ENCODE results near the gene MAGED1. TPM values are rescaled to one million over a fixed set of nuclear protein-coding genes. Genes with fewer than 3 reads are reported as not detected.
"Not testable (repeated sequence)": the region's sequence is repeated elsewhere in the genome, so short reads cannot be mapped to it uniquely, and the experiment has no call there.

Gene MAGED1
- total RNA-seq, 4 donors from 2014 or later, result 18.5 to 48.7 (median 29.3) TPM

DNA sequence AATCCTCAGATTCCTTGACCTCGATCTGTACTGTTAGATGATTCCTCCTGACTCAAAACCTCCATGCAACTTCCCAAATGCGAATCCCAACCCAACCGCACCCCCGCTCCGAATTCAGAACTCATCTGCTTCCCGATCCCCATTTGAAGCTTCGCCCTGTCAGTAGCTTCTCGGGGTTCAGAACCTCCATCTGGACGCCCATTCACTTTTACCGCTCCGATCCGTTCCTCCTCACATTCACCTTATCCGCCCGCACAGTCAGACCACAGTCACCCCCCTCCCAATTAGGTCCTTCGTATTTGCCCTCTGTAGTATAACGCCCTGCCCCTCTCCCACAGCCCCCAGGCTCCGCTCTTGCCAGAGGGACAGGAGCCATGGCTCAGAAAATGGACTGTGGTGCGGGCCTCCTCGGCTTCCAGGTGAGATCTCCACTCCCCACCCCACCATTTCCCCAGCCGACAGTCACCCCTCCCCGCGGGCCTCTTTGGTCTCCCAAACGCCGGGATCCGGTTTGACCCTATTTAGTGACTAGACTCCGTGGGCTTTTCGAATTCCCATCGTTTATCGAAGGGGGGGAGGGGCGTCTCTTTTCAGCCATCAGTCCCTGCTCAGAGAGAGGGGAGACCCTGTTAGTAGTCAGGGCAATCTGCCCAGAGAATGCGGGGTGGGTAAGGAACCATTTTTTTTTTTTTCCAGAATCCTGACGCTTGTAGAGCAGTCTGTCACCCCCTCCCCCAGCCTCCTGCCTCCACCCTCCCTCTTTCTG lies 691 bp downstream of the MAGED1 start:
- Histone ChIP-seq H3K27me3 (no peaks in the 10 kb centered on the region), H3K9me3 (no peaks in the 10 kb centered on the region), H3K27ac (peak overlapping the region; percentile 56 to 83 (median 80)), H3K36me3 (peaks cover 0 to 29% (median 0%) of the 10 kb centered on the region in 3 donors), H3K4me1 (peaks cover 0 to 26% (median 3%) of the 10 kb centered on the region in 3 donors), H3K4me3 (peak overlapping the region; percentile 40 to 65 (median 61))
- TF ChIP-seq, protein P1, sequence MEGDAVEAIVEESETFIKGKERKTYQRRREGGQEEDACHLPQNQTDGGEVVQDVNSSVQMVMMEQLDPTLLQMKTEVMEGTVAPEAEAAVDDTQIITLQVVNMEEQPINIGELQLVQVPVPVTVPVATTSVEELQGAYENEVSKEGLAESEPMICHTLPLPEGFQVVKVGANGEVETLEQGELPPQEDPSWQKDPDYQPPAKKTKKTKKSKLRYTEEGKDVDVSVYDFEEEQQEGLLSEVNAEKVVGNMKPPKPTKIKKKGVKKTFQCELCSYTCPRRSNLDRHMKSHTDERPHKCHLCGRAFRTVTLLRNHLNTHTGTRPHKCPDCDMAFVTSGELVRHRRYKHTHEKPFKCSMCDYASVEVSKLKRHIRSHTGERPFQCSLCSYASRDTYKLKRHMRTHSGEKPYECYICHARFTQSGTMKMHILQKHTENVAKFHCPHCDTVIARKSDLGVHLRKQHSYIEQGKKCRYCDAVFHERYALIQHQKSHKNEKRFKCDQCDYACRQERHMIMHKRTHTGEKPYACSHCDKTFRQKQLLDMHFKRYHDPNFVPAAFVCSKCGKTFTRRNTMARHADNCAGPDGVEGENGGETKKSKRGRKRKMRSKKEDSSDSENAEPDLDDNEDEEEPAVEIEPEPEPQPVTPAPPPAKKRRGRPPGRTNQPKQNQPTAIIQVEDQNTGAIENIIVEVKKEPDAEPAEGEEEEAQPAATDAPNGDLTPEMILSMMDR (IDR thresholded peaks at IDR 0.05), result no peak
- no peak for TF ChIP-seq POLR2A (IDR thresholded peaks at IDR 0.05)
- intact Hi-C loops (cut with DNase I), result no loop called here
- DNase-seq, result no peak
- WGBS, 2 donors, result 2 to 28% methylated on average over 19 to 20 of the region's 32 CpGs

GRCh38 chrX:51894697-51895336 lies 1.4 kb downstream of the MAGED1 start:
- Histone ChIP-seq H3K27me3 (no peaks in the 10 kb centered on the region), H3K27ac (peak overlapping the region in 3 of 4 donors; percentile 52 to 83 (median 82)), H3K4me3 (peak overlapping the region; percentile 40 to 65 (median 61)), H3K36me3 (peaks cover 0 to 36% (median 5%) of the 10 kb centered on the region in 3 donors), H3K9me3 (no peaks in the 10 kb centered on the region), H3K4me1 (peaks cover 0 to 26% (median 3%) of the 10 kb centered on the region in 3 donors)
- intact Hi-C loops (cut with DNase I), result no loop called here
- TF ChIP-seq, protein P1 (IDR thresholded peaks at IDR 0.05), result no peak
- no peak for TF ChIP-seq POLR2A (IDR thresholded peaks at IDR 0.05)
- no peak for DNase-seq
- 14 to 46% methylated on average over 10 to 18 of the region's 25 CpGs for WGBS, 2 donors

DNA sequence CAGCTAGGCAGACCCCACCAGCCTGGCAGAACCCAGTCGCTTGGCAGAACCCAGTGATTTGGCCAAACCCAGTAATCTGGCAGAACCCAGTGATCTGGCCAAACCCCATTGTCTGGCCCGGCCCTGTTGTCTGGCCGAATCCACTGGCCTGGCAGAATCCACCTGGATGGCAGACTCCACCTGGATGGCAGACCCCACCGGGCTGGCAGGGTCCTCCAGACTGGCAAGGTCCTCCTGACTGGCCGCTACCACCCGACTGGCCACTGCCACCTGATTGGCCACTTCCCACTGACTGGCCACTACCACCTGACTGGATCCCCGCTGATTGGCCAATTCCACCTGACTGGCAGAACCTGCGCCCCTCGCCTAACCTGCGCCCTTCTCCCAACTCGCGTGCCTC lies 3.2 kb downstream of the MAGED1 start:
- no peaks in the 10 kb centered on the region for H3K27me3 ChIP-seq
- H3K27ac ChIP-seq, result no peak overlapping the region
- intact Hi-C loops (cut with DNase I), result no loop called here
- no peak for DNase-seq
- peaks cover 0 to 53% (median 5%) of the 10 kb centered on the region in 3 donors for H3K36me3 ChIP-seq
- H3K4me1 ChIP-seq, result peaks cover 0 to 26% (median 3%) of the 10 kb centered on the region in 3 donors
- no peak for TF ChIP-seq POLR2A (IDR thresholded peaks at IDR 0.05)
- TF ChIP-seq, protein P1 (IDR thresholded peaks at IDR 0.05), result no peak
- H3K9me3 ChIP-seq, result no peaks in the 10 kb centered on the region
- no peak overlapping the region for H3K4me3 ChIP-seq
- WGBS, 2 donors, result 94% methylated on average over 9 of the region's 12 CpGs; no CpG with 5 or more reads in 1 of the 2 donors

GRCh38 chrX:51899741-51900140 lies 6.3 kb downstream of the MAGED1 start:
- no peaks in the 10 kb centered on the region for H3K27me3 ChIP-seq
- 69 to 94% methylated on average over 2 of the region's 2 CpGs for WGBS, 2 donors
- H3K27ac ChIP-seq, result no peak overlapping the region
- H3K36me3 ChIP-seq, result peaks cover 0 to 70% (median 5%) of the 10 kb centered on the region in 3 donors
- H3K4me1 ChIP-seq, result peaks cover 0 to 7% (median 0%) of the 10 kb centered on the region in 3 donors
- intact Hi-C loops (cut with DNase I), result no loop called here
- H3K9me3 ChIP-seq, result no peaks in the 10 kb centered on the region
- TF ChIP-seq POLR2A (IDR thresholded peaks at IDR 0.05), result no peak
- TF ChIP-seq, protein P1 (IDR thresholded peaks at IDR 0.05), result no peak
- H3K4me3 ChIP-seq, result no peak overlapping the region
- no peak for DNase-seq

DNA sequence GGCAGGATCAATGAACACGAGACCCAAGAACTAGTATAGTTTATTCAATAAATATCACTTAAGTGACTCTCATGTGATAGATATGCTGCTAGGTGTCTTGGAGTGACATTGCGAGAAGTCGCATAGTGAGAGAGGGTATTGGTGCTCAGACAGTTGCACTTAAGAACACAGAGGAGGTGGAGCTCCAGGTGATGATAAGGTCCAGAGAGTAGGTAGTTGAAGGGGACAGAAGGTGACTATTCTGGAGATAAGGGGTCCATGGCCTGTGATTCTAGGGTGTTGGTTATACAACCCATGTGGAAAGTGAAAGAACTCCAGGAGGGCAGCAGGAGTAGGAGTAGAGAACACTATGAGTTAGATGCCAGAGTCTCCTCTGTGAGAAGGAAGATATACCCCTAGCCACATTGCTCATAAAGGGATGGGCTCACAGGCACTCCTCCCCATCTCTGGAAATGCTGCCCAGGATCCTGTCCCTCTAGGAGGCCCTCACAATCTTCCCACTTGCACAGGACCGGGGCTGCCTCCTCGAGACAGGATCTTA lies 9.2 kb downstream of the MAGED1 start:
- 89 to 96% methylated on average over 3 of the region's 5 CpGs for WGBS, 2 donors
- Histone ChIP-seq H3K4me1 (no peaks in the 10 kb centered on the region), H3K27ac (no peak overlapping the region), H3K36me3 (peaks cover 0 to 57% (median 5%) of the 10 kb centered on the region in 3 donors), H3K27me3 (no peaks in the 10 kb centered on the region), H3K4me3 (no peak overlapping the region), H3K9me3 (no peaks in the 10 kb centered on the region)
- intact Hi-C loops (cut with DNase I), result no loop called here
- no peak for TF ChIP-seq POLR2A (IDR thresholded peaks at IDR 0.05)
- TF ChIP-seq, protein P1 (IDR thresholded peaks at IDR 0.05), result no peak
- DNase-seq, result no peak

DNA sequence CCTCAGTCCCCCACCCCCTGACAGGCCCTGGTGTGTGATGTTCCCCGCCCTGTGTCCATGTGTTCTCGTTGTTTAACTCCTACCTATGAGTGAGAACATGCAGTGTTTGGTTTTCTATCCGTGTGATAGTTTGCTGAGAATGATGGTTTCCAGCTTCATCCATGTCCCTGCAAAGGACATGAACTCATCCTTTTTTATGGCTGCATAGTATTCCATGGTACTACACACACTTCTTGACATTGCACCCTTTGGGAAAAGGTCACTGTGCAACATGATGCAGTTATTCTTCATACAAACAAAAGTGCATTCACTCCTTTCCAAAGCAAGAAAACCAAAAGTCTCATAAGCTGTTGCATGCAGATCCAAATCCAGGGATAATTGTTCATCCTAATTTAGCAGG lies 11.7 kb downstream of the MAGED1 start:
- H3K9me3 ChIP-seq; H3K27me3 ChIP-seq; H3K4me3 ChIP-seq; H3K4me1 ChIP-seq; H3K27ac ChIP-seq; intact Hi-C loops (cut with DNase I); DNase-seq: not testable (repeated sequence)
- peaks cover 0 to 31% (median 0%) of the 10 kb centered on the region in 3 donors for H3K36me3 ChIP-seq
- WGBS, 2 donors, result 70 to 100% methylated on average over 1 to 3 of the region's 3 CpGs
